ENCODE measurements around the gene CTNNA3.

DNA sequence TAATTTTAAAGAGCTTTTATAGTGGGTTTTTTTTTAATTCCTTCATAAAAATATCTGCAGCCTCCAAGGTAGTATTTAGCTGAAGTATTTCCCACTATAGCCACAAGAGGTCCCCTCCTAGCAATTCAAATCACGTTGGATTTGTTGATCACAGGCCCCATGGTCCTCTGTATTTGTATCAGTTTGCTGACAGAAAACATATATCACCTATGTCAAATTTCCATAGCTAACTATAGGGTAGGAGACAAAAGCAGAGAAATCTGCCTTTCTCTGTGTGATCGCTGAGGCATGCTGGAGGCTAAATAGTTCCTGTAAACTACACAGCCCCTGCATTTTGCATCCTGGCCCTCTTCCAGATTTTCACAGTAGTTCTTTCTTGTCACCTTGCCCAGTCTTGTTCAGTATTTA lies 1.7 kb upstream of the CTNNA3 start:
- no peak for TF ChIP-seq POLR2A (IDR thresholded peaks at IDR 0.05)
- TF ChIP-seq, protein P1, sequence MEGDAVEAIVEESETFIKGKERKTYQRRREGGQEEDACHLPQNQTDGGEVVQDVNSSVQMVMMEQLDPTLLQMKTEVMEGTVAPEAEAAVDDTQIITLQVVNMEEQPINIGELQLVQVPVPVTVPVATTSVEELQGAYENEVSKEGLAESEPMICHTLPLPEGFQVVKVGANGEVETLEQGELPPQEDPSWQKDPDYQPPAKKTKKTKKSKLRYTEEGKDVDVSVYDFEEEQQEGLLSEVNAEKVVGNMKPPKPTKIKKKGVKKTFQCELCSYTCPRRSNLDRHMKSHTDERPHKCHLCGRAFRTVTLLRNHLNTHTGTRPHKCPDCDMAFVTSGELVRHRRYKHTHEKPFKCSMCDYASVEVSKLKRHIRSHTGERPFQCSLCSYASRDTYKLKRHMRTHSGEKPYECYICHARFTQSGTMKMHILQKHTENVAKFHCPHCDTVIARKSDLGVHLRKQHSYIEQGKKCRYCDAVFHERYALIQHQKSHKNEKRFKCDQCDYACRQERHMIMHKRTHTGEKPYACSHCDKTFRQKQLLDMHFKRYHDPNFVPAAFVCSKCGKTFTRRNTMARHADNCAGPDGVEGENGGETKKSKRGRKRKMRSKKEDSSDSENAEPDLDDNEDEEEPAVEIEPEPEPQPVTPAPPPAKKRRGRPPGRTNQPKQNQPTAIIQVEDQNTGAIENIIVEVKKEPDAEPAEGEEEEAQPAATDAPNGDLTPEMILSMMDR (IDR thresholded peaks at IDR 0.05): peak; percentile 64 to 72 (median 70)

Measured in right lobe of liver (tissue), 4 donors.